ENCODE data around the gene RSKR. TPM values are rescaled to one million over a fixed set of nuclear protein-coding genes. Genes with fewer than 3 reads are reported as not detected.

Gene RSKR
- total RNA-seq, 1 experiment from 2014 or later: 25.8 TPM

DNA sequence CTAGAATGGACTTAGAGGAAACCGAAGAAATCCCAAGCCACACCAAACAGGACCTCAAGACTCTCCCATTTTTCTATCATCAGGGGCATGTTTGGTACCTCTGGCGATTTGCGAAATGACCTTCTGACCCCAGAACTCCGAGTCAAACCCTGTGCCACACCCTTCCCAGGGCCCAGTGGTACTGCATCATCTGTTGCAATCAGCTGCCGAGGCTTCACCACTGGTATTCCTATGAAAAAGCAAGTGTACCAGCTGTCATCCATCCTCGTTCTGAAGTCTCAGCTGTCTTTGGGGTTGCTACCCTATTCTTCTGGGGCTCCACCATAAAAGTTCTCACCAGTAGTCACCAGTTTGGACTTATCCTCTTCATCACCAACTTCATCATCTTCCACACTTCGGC lies 2.3 kb upstream of the RSKR start:
- Mint-ChIP-seq H3K9me3 (no peaks in the 10 kb centered on the region), H3K4me1 (no peaks in the 10 kb centered on the region), H3K27me3 (ENCODE audit: low read depth) (no peaks in the 10 kb centered on the region), H3K36me3 (ENCODE audit: insufficient read depth in 1 of 3, low read depth in 3 of 3) (peaks cover 49 to 97% (median 90%) of the 10 kb centered on the region in 3 experiments; a peak in 6 of 7 replicates), H3K4me3 (no peak overlapping the region), H3K27ac (no peak overlapping the region)
- TF ChIP-seq, protein P1, sequence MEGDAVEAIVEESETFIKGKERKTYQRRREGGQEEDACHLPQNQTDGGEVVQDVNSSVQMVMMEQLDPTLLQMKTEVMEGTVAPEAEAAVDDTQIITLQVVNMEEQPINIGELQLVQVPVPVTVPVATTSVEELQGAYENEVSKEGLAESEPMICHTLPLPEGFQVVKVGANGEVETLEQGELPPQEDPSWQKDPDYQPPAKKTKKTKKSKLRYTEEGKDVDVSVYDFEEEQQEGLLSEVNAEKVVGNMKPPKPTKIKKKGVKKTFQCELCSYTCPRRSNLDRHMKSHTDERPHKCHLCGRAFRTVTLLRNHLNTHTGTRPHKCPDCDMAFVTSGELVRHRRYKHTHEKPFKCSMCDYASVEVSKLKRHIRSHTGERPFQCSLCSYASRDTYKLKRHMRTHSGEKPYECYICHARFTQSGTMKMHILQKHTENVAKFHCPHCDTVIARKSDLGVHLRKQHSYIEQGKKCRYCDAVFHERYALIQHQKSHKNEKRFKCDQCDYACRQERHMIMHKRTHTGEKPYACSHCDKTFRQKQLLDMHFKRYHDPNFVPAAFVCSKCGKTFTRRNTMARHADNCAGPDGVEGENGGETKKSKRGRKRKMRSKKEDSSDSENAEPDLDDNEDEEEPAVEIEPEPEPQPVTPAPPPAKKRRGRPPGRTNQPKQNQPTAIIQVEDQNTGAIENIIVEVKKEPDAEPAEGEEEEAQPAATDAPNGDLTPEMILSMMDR (conservative IDR thresholded peaks at IDR 0.05): no peak
- Histone ChIP-seq H3K14ac (ENCODE audit: insufficient read depth, low read length) (no peak overlapping the region), H3K4me1 (ENCODE audit: insufficient read depth, low read length) (no peaks in the 10 kb centered on the region), H2BK120ac (ENCODE audit: low read depth, low read length, poor library complexity, severe bottlenecking) (no peak overlapping the region), H3K4ac (ENCODE audit: low read depth, low read length) (no peak overlapping the region), H4K20me1 (ENCODE audit: control insufficient read depth, insufficient read depth, insufficient read length) (no peaks in the 10 kb centered on the region), H2AFZ (ENCODE audit: low read length) (no peak overlapping the region), H3K23me2 (ENCODE audit: insufficient read length, low read depth, low read length, poor library complexity, severe bottlenecking) (no peaks in the 10 kb centered on the region), H3T11ph (ENCODE audit: low read length) (no peak overlapping the region), H2BK20ac (ENCODE audit: low read depth, low read length, poor library complexity, severe bottlenecking) (no peak overlapping the region), H4K8ac (replicated peaks; ENCODE audit: insufficient read length, low read depth, low read length) (no peak overlapping the region), H2BK12ac (ENCODE audit: insufficient read length, low read depth, low read length) (no peak overlapping the region), H4K91ac (ENCODE audit: insufficient read length, low read depth, low read length) (no peak overlapping the region), H3K18ac (ENCODE audit: insufficient read length, low read depth, low read length) (no peak overlapping the region), H3K23ac (ENCODE audit: insufficient read length, low read depth, low read length) (no peak overlapping the region), H3K56ac (ENCODE audit: insufficient read length, low read depth, low read length) (no peak overlapping the region), H3K4me2 (ENCODE audit: insufficient read depth, insufficient read length, low read length) (no peak overlapping the region), H3K9me3 (ENCODE audit: control insufficient read depth, low read depth, low read length) (no peaks in the 10 kb centered on the region), H4K5ac (ENCODE audit: insufficient read length, low read depth, low read length) (no peak overlapping the region), H3K27me3 (ENCODE audit: insufficient read depth, low read length) (no peaks in the 10 kb centered on the region), H3K27ac (ENCODE audit: insufficient read length, low read depth, low read length) (no peak overlapping the region), H2BK15ac (ENCODE audit: low read depth, low read length) (no peak overlapping the region), H3K79me2 (ENCODE audit: insufficient read depth, low read length) (no peaks in the 10 kb centered on the region), H3K9ac (ENCODE audit: extremely low read depth, insufficient read length, low read length) (no peak overlapping the region), H2AK5ac (ENCODE audit: insufficient read length, low read length) (no peak overlapping the region), H2BK5ac (ENCODE audit: insufficient read length, low read length) (no peak overlapping the region), H3K79me1 (ENCODE audit: insufficient read depth, low read depth, low read length, poor library complexity, severe bottlenecking) (no peaks in the 10 kb centered on the region)
- WGBS (ENCODE audit: extremely low coverage, insufficient read length, low lambda C conversion rate): no CpG with 5 or more reads among the region's 7 CpGs
- DNase-seq: no peak
